ENCODE data around the gene GRB10.
"Not testable (repeated sequence)": the region's sequence is repeated elsewhere in the genome, so short reads cannot be mapped to it uniquely, and the experiment has no call there.

Gene GRB10

GRCh38 chr7:50545613-50546012 lies 237.1 kb downstream of the GRB10 start:
- H3K27me3 ChIP-seq (replicated peaks; ENCODE audit: control insufficient read depth, insufficient read depth, low read length): peaks cover 17% of the 10 kb centered on the region
- not testable (repeated sequence) for DNase-seq (ENCODE audit: low read depth); H3K36me3 ChIP-seq (ENCODE audit: control insufficient read depth, insufficient read depth, low read length, severe bottlenecking); H3K4me1 ChIP-seq (ENCODE audit: control insufficient read depth, insufficient read depth, low read length); H3K9ac ChIP-seq (ENCODE audit: low read length); H3K4me3 ChIP-seq (ENCODE audit: low read length); H3K9me3 ChIP-seq (ENCODE audit: control insufficient read depth, low read length)

- no peak for DNase-seq (ENCODE audit: low read depth)
- Histone ChIP-seq H3K27me3 (replicated peaks; ENCODE audit: control insufficient read depth, insufficient read depth, low read length) (peaks cover 19% of the 10 kb centered on the region), H3K9ac (ENCODE audit: low read length) (no peak overlapping the region)
Observed at GRCh38 chr7:50544992-50545391, 237.7 kb downstream of the GRB10 start.

GRCh38 chr7:50543776-50544442 lies 238.8 kb downstream of the GRB10 start:
- Histone ChIP-seq H3K9me3 (ENCODE audit: control insufficient read depth, low read length) (no peaks in the 10 kb centered on the region), H3K9ac (ENCODE audit: low read length) (no peak overlapping the region), H3K36me3 (ENCODE audit: control insufficient read depth, insufficient read depth, low read length, severe bottlenecking) (no peaks in the 10 kb centered on the region), H3K27me3 (replicated peaks; ENCODE audit: control insufficient read depth, insufficient read depth, low read length) (peaks cover 23% of the 10 kb centered on the region), H3K4me3 (ENCODE audit: low read length) (no peak overlapping the region), H3K4me1 (ENCODE audit: control insufficient read depth, insufficient read depth, low read length) (no peaks in the 10 kb centered on the region)
- no peak for DNase-seq (ENCODE audit: low read depth)

More at GRCh38 chr7:50544992-50545391, 237.7 kb downstream of the GRB10 start:
- Histone ChIP-seq H3K9me3 (ENCODE audit: control insufficient read depth, low read length) (no peaks in the 10 kb centered on the region), H3K4me1 (ENCODE audit: control insufficient read depth, insufficient read depth, low read length) (no peaks in the 10 kb centered on the region), H3K36me3 (ENCODE audit: control insufficient read depth, insufficient read depth, low read length, severe bottlenecking) (no peaks in the 10 kb centered on the region), H3K4me3 (ENCODE audit: low read length) (no peak overlapping the region)

GRCh38 chr7:50542132-50542531 lies 240.6 kb downstream of the GRB10 start:
- no peak overlapping the region for H3K4me3 ChIP-seq (ENCODE audit: low read length)
- DNase-seq (ENCODE audit: low read depth): no peak
- H3K36me3 ChIP-seq (ENCODE audit: control insufficient read depth, insufficient read depth, low read length, severe bottlenecking): no peaks in the 10 kb centered on the region
- no peak overlapping the region for H3K9ac ChIP-seq (ENCODE audit: low read length)
- peaks cover 19% of the 10 kb centered on the region for H3K27me3 ChIP-seq (replicated peaks; ENCODE audit: control insufficient read depth, insufficient read depth, low read length)
- no peaks in the 10 kb centered on the region for H3K9me3 ChIP-seq (ENCODE audit: control insufficient read depth, low read length)
- no peaks in the 10 kb centered on the region for H3K4me1 ChIP-seq (ENCODE audit: control insufficient read depth, insufficient read depth, low read length)

GRCh38 chr7:50540785-50541579 lies 241.7 kb downstream of the GRB10 start:
- H3K36me3 ChIP-seq (ENCODE audit: control insufficient read depth, insufficient read depth, low read length, severe bottlenecking): no peaks in the 10 kb centered on the region
- peaks cover 19% of the 10 kb centered on the region for H3K27me3 ChIP-seq (replicated peaks; ENCODE audit: control insufficient read depth, insufficient read depth, low read length)
- no peaks in the 10 kb centered on the region for H3K4me1 ChIP-seq (ENCODE audit: control insufficient read depth, insufficient read depth, low read length)
- no peaks in the 10 kb centered on the region for H3K9me3 ChIP-seq (ENCODE audit: control insufficient read depth, low read length)
- DNase-seq (ENCODE audit: low read depth): no peak
- no peak overlapping the region for H3K4me3 ChIP-seq (ENCODE audit: low read length)
- H3K9ac ChIP-seq (ENCODE audit: low read length): no peak overlapping the region
